ENCODE measurements around the gene NHS.

Gene NHS

DNA sequence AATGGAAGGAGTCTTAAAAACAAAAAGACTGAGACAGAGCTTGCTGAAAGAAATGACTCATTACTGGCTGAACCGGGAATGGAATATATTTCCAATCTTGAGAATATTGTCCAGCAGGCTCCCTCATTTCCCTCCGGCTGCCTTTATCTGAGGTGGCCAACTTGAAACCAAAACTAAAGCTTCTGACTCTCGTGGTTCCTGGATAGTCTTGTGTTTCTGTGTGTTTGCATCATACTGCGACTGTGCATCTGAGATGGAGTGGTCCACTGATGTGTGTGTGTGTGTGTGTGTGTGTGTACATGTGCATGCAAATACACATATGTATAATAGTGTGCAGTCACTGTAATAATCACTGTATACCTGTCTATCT lies 216.7 kb downstream of the NHS start:
- Histone ChIP-seq H3F3A (ENCODE audit: insufficient read depth, low read length) (peaks cover 3% of the 10 kb centered on the region; the same call in 1 of the 2 replicates), H3K9ac (ENCODE audit: low read length) (peak overlapping the region; percentile 38; the same call in 1 of the 2 replicates), H4K20me1 (ENCODE audit: insufficient read depth, low read length) (no peaks in the 10 kb centered on the region), H3K4me2 (ENCODE audit: low read depth, low read length) (peak overlapping the region; percentile 92), H3K27ac (ENCODE audit: low read length) (peak overlapping the region; percentile 45; the same call in 1 of the 2 replicates), H3K9me3 (replicated peaks; ENCODE audit: insufficient read depth, low read length) (no peaks in the 10 kb centered on the region), H2AFZ (ENCODE audit: low read length) (peak overlapping the region; percentile 74), H3K79me2 (ENCODE audit: low read length) (no peaks in the 10 kb centered on the region), H3K4me1 (ENCODE audit: low read length) (peaks cover 28% of the 10 kb centered on the region), H3K4me3 (ENCODE audit: low read length) (peak overlapping the region; percentile 54; the same call in 1 of the 2 replicates), H3K27me3 (replicated peaks; ENCODE audit: insufficient read depth, low read length) (no peaks in the 10 kb centered on the region), H3K36me3 (replicated peaks; ENCODE audit: insufficient read depth, low read length) (no peaks in the 10 kb centered on the region), H3K9me2 (replicated peaks; ENCODE audit: insufficient read depth, low read length) (no peaks in the 10 kb centered on the region)
- TF ChIP-seq, protein P1, sequence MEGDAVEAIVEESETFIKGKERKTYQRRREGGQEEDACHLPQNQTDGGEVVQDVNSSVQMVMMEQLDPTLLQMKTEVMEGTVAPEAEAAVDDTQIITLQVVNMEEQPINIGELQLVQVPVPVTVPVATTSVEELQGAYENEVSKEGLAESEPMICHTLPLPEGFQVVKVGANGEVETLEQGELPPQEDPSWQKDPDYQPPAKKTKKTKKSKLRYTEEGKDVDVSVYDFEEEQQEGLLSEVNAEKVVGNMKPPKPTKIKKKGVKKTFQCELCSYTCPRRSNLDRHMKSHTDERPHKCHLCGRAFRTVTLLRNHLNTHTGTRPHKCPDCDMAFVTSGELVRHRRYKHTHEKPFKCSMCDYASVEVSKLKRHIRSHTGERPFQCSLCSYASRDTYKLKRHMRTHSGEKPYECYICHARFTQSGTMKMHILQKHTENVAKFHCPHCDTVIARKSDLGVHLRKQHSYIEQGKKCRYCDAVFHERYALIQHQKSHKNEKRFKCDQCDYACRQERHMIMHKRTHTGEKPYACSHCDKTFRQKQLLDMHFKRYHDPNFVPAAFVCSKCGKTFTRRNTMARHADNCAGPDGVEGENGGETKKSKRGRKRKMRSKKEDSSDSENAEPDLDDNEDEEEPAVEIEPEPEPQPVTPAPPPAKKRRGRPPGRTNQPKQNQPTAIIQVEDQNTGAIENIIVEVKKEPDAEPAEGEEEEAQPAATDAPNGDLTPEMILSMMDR (IDR thresholded peaks at IDR 0.05; ENCODE audit: low read length), result no peak
- TF ChIP-seq EZH2 (optimal IDR thresholded peaks at IDR 0.05; ENCODE audit: low read depth, low read length) (no peak), EZH2phosphoT487 (IDR thresholded peaks at IDR 0.05; ENCODE audit: low read length) (no peak)
- DNase-seq, result peak; percentile 55

DNA sequence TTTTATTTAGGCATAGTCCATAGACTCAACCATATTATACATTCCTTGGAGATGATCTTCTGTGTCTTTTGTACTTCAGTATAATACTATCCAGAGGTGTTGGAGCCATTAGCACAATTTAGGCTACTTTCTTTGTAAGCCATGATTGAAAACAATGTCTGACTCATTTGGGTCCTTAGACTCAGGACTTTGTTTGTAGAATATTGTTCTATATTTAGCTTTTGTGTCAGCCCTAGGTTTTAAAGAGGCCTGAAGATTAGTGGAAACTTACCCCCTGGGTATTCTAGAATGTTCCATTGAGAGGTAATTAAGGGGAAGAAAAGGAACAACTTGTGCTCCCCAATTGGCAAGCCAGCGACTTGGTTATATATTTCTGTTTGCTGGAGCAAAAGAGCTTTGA lies 217.1 kb downstream of the NHS start:
- H3K4me2 ChIP-seq (ENCODE audit: low read depth, low read length), result peak overlapping the region; percentile 92
- no peaks in the 10 kb centered on the region for H3K9me3 ChIP-seq (replicated peaks; ENCODE audit: insufficient read depth, low read length)
- H3K4me3 ChIP-seq (ENCODE audit: low read length), result peak overlapping the region; percentile 54; the same call in 1 of the 2 replicates
- no peaks in the 10 kb centered on the region for H4K20me1 ChIP-seq (ENCODE audit: insufficient read depth, low read length)
- no peaks in the 10 kb centered on the region for H3K36me3 ChIP-seq (replicated peaks; ENCODE audit: insufficient read depth, low read length)
- no peaks in the 10 kb centered on the region for H3K27me3 ChIP-seq (replicated peaks; ENCODE audit: insufficient read depth, low read length)
- no peaks in the 10 kb centered on the region for H3K79me2 ChIP-seq (ENCODE audit: low read length)
- no peak for DNase-seq
- H3K27ac ChIP-seq (ENCODE audit: low read length), result peak overlapping the region; percentile 45; the same call in 1 of the 2 replicates
- no peaks in the 10 kb centered on the region for H3K9me2 ChIP-seq (replicated peaks; ENCODE audit: insufficient read depth, low read length)
- H3K4me1 ChIP-seq (ENCODE audit: low read length), result peaks cover 28% of the 10 kb centered on the region
- peaks cover 3% of the 10 kb centered on the region; the same call in 1 of the 2 replicates for H3F3A ChIP-seq (ENCODE audit: insufficient read depth, low read length)
- H2AFZ ChIP-seq (ENCODE audit: low read length), result 0 out of 2 replicates have a peak overlapping the region, but pooled peaks have one; percentile 74
- no peak overlapping the region for H3K9ac ChIP-seq (ENCODE audit: low read length)
- TF ChIP-seq EZH2 (optimal IDR thresholded peaks at IDR 0.05; ENCODE audit: low read depth, low read length) (no peak), EZH2phosphoT487 (IDR thresholded peaks at IDR 0.05; ENCODE audit: low read length) (no peak)
- TF ChIP-seq, protein P1 (IDR thresholded peaks at IDR 0.05; ENCODE audit: low read length), result no peak

DNA sequence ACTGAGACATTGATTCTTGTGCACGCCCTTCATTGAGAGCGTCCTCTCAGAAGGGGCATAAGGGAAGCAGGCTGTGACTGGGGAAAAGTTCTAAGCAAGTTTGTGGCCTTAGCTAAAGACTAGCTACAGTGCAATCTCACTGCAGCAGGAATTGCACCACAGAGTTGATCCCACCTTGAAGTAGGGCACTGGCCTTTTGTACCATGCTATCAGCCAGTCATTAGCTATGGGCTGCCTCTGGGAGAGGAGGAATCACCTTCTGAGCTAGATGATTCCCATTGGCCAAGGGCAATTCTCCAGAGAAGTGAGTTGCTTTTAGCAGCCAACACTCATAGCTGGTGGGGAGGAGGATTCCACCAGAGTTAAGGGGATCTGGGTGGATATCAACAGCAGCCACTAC lies 219.7 kb downstream of the NHS start:
- no peaks in the 10 kb centered on the region for H3K9me3 ChIP-seq (replicated peaks; ENCODE audit: insufficient read depth, low read length)
- H3K27ac ChIP-seq (ENCODE audit: low read length), result no peak overlapping the region
- no peaks in the 10 kb centered on the region for H3K9me2 ChIP-seq (replicated peaks; ENCODE audit: insufficient read depth, low read length)
- peak overlapping the region; percentile 62 for H3K4me2 ChIP-seq (ENCODE audit: low read depth, low read length)
- 0 out of 2 replicates have a peak overlapping the region, but pooled peaks have one; percentile 31 for H3K4me3 ChIP-seq (ENCODE audit: low read length)
- no peaks in the 10 kb centered on the region for H3K27me3 ChIP-seq (replicated peaks; ENCODE audit: insufficient read depth, low read length)
- peaks cover 3% of the 10 kb centered on the region; the same call in 1 of the 2 replicates for H3F3A ChIP-seq (ENCODE audit: insufficient read depth, low read length)
- no peak overlapping the region for H3K9ac ChIP-seq (ENCODE audit: low read length)
- H2AFZ ChIP-seq (ENCODE audit: low read length), result peak overlapping the region; percentile 70
- no peaks in the 10 kb centered on the region for H3K79me2 ChIP-seq (ENCODE audit: low read length)
- TF ChIP-seq EZH2 (optimal IDR thresholded peaks at IDR 0.05; ENCODE audit: low read depth, low read length) (no peak), EZH2phosphoT487 (IDR thresholded peaks at IDR 0.05; ENCODE audit: low read length) (no peak)
- TF ChIP-seq, protein P1 (IDR thresholded peaks at IDR 0.05; ENCODE audit: low read length), result no peak
- peaks cover 28% of the 10 kb centered on the region for H3K4me1 ChIP-seq (ENCODE audit: low read length)
- DNase-seq, result no peak
- H4K20me1 ChIP-seq (ENCODE audit: insufficient read depth, low read length), result no peaks in the 10 kb centered on the region
- no peaks in the 10 kb centered on the region for H3K36me3 ChIP-seq (replicated peaks; ENCODE audit: insufficient read depth, low read length)
